Measurements from ENCODE around the gene ARHGAP32. TPM values are rescaled to one million over a fixed set of nuclear protein-coding genes. Genes with fewer than 3 reads are reported as not detected.

The ARHGAP32 gene
- 10 to 100 TPM; 17.2 to 19.6 (median 18.0) TPM for polyA plus RNA-seq (ENCODE audit: insufficient read length in 3 of 3)
- long read RNA-seq, donor 1, result 0 reads
- long read RNA-seq, donor 2, partial matches to known transcripts, result 9 of 9 reads
- long read RNA-seq, donor 2, other reads (novel, unspliced or antisense), result 0 of 9 reads
- long read RNA-seq, donor 3, partial matches to known transcripts, result 10 of 11 reads
- long read RNA-seq, donor 3, other reads (novel, unspliced or antisense), result 0 of 11 reads
- long read RNA-seq, donor 4, partial matches to known transcripts, result 11 of 11 reads
- long read RNA-seq, donor 4, other reads (novel, unspliced or antisense), result 0 of 11 reads
- long read RNA-seq, donor 5, result 0 reads
- long read RNA-seq, donor 6, result 0 reads
- long read RNA-seq, donor 7, partial matches to known transcripts, result 13 of 13 reads
- long read RNA-seq, donor 7, other reads (novel, unspliced or antisense), result 0 of 13 reads
- long read RNA-seq, donor 8, partial matches to known transcripts, result 8 of 8 reads
- long read RNA-seq, donor 8, other reads (novel, unspliced or antisense), result 0 of 8 reads
- long read RNA-seq, donor 9, result 0 reads
- long read RNA-seq, donor 10, partial matches to known transcripts, result 7 of 7 reads
- long read RNA-seq, donor 10, other reads (novel, unspliced or antisense), result 0 of 7 reads
- long read RNA-seq, donor 11, partial matches to known transcripts, result 15 of 15 reads
- long read RNA-seq, donor 11, other reads (novel, unspliced or antisense), result 0 of 15 reads
- long read RNA-seq, donor 12, result 0 reads
- long read RNA-seq, donor 13, result 0 reads
- long read RNA-seq, donor 14, result 0 reads
- long read RNA-seq, donor 15, partial matches to known transcripts, result 0 of 1 reads
- long read RNA-seq, donor 15, other reads (novel, unspliced or antisense), result 0 of 1 reads
- long read RNA-seq, donor 16, full-length matches to known transcripts, result 2 of 34 reads
- long read RNA-seq, donor 16, partial matches to known transcripts, result 32 of 34 reads
- long read RNA-seq, donor 16, other reads (novel, unspliced or antisense), result 0 of 34 reads

DNA sequence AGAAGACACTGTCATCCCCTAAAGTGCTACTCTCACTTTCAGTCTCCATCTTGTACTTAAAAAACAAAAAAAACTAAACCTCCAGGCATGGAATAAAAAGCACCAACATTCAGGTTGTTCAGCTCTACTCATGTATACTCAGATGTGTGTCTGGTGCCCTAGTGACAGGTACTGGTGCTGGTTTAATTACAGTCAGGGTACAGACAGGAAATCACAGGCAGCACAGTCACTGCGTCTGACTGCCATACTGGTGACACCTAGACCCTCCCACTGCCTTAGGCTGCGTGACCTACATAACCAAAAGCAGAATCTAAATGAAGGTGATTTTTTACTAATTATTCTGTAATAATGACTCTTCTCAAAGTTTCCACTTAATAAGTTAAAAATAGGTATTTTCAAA lies at the start of gene ARHGAP32:
Gene ARHGAP32, minus strand, starts transcription at position 176 of the 400 bp plus-strand sequence. Its CDS starts 127 bp downstream, at position 49.
- DNase-seq (ENCODE audit: extremely low read depth in 1 of 11, low read depth in 9 of 11, low spot score in 4 of 11), result no peak

GRCh38 chr11:129239207-129239606 lies 47.1 kb upstream of the ARHGAP32 start:
- DNase-seq (ENCODE audit: extremely low read depth in 1 of 11, low read depth in 9 of 11, low spot score in 4 of 11), result no peak

- no peak for DNase-seq (ENCODE audit: extremely low read depth in 1 of 11, low read depth in 9 of 11, low spot score in 4 of 11)
Measured at GRCh38 chr11:129237880-129238638, 45.9 kb upstream of the ARHGAP32 start.

DNA sequence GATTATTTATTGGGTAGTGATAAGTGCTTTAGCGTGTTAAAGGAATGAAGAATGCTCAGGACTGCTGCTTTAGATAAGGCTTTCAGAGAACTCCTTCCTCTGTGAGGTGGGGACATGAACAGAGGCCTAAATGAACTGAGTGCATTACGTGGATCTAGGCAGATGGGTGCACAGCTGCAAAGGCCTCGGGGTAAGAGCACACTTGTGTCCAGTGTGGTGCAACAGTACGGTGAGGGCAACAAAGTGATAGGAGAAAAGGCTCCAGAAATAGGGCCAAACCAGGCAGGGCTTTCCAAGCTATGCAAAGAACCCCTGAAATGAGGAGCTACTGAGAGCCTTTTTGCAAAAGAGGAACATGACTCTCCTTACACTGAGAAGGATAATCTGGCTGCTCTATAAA lies 45.3 kb upstream of the ARHGAP32 start:
- DNase-seq (ENCODE audit: extremely low read depth in 1 of 11, low read depth in 9 of 11, low spot score in 4 of 11), result no peak

DNA sequence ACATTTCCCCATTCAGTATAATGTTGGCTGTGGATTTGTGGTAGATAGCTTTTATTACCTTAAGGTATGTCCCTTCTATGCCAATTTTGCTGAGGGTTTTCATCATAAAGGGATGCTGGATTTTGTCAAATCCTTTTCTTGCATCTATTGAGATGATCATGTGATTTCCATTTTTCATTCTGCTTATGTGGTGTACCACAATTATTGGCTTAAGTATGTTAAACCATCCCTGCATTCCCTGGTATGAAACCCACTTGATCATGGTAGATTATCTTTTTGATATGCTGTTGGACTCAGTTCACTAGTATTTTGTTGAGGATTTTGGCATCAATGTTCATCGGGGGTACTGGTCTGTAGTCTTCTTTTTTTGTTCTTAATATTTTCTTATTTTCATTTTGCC lies 44.7 kb upstream of the ARHGAP32 start:
- DNase-seq (ENCODE audit: extremely low read depth in 1 of 11, low read depth in 9 of 11, low spot score in 4 of 11), result no peak

DNA sequence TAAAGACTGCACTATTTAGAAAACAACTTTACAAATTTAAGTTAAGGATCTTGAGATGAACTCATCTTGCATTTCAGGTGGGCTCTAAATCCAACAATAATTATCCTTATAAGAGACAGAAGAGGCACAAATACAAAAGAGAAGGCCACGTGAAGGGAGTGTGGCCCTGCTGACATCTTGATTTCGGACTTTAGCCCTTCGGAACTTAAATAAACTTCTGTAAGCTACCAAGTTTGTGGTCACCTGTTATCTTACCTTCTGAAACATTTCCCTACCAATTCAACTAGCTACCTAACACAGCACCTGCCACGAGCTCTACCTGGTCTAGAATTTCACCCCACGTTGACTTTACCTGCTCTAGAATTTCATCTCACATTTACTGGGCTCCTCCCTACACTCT lies 42.9 kb upstream of the ARHGAP32 start:
- no peak for DNase-seq (ENCODE audit: extremely low read depth in 1 of 11, low read depth in 9 of 11, low spot score in 4 of 11)

- DNase-seq (ENCODE audit: extremely low read depth in 1 of 11, low read depth in 9 of 11, low spot score in 4 of 11), result peak in 3 of 11 donors; percentile 5 to 9 (median 9)
Measured at GRCh38 chr11:129230006-129230405, 37.9 kb upstream of the ARHGAP32 start.

DNA sequence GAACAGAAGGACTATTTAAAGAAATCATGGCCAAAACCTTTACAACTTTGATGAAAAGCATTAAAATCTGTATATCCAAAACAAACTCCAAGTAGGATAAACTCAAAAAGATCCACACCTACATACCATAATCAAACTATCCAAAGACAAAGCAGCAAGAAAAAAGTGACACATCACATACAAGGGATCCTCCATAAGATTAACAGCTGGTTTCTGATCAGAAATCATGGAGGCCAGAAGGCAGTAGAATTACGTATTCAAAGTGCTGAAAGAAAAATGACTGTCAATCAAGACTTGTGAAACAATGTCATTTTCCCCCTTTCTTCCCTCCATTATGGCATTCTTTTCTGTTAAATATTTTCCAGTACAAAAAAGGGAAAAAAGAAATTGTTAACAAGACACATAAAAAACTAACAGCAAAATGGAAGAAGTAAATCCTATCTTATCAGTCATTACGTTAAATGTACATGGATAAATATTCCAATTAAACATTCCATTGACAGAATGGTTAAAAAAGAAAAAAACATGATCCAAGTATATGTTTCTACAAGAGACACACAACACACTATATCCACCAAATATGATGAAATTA lies 34.2 kb upstream of the ARHGAP32 start:
- no peak for DNase-seq (ENCODE audit: extremely low read depth in 1 of 11, low read depth in 9 of 11, low spot score in 4 of 11)

DNA sequence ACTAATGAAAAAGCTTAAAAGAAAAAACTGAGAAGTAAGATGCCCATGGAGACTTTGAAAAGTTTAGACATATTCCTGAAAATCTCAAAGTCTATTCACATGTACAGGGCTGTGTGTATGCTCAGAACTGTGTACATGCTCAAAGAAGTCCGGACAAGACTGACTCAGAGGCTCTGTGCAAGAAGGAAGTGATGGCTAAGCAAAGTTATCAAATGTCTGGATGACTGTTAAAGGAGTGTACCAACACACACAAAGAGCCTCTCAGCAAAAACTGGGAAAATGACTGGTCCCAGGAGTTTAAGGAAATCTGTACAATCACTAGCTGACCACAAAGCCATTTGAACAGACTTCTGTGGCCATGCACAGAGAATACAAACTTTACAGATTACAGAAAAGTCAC lies 33.1 kb upstream of the ARHGAP32 start:
- DNase-seq (ENCODE audit: extremely low read depth in 1 of 11, low read depth in 9 of 11, low spot score in 4 of 11), result no peak

DNA sequence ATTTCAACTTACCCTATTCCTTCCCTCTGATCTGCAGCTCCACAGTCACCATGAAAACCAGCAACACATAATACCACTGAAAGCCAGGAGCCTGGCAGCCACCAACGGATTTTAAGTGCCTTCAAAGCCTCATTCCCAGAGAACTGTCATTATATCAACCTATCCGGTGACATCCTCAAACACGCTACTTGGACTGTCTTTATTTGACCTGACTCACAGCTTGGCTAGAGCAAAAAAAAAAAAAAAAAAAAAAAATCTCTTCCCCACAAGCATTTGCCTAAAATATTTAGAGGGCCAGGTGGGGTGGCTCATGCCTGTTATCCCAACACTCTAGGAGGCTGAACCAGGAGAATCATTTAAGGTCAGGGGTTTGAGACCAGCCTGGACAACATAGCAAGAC lies 32.4 kb upstream of the ARHGAP32 start:
- no peak for DNase-seq (ENCODE audit: extremely low read depth in 1 of 11, low read depth in 9 of 11, low spot score in 4 of 11)

GRCh38 chr11:129223701-129224149 lies 31.6 kb upstream of the ARHGAP32 start:
- DNase-seq (ENCODE audit: extremely low read depth in 1 of 11, low read depth in 9 of 11, low spot score in 4 of 11), result no peak

DNA sequence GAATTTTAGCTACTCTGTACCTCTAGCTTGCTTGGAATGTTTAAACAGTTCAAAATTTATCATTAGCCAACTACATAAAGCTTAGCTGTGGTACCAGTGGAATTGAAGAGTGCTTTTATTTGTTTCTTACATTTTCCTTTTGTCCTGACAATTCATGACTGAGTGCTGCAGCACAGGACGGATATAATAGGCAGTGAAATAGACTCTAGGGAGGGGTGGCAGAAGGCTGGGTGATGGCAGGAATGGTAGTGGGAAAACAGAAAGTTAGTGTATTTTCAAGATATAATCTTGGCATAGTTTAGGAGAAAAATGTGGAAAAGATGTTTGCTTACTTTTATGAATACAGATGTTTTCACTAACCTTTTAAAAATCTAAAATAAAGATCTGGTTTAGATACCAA lies 31.1 kb upstream of the ARHGAP32 start:
- no peak for DNase-seq (ENCODE audit: extremely low read depth in 1 of 11, low read depth in 9 of 11, low spot score in 4 of 11)

DNA sequence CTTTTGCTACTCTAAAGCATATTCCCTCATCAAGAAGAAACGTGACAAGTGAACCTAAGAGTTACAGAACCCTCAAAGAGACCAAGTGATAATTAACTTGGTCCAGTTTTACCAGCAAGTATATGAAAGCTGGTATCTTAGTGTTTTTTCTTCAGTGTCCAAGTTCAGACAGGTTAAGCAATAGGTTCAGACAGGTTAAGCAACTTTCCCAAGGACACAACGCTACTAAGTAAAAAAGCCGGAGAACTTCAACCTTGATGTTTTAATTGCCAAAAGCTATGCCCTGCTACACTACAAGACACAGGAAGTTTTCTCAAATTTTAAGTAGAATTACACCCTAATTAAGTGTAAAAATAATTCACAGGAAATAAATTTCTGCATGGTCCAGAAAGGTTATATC lies 30.0 kb upstream of the ARHGAP32 start:
- DNase-seq (ENCODE audit: extremely low read depth in 1 of 11, low read depth in 9 of 11, low spot score in 4 of 11), result no peak

DNA sequence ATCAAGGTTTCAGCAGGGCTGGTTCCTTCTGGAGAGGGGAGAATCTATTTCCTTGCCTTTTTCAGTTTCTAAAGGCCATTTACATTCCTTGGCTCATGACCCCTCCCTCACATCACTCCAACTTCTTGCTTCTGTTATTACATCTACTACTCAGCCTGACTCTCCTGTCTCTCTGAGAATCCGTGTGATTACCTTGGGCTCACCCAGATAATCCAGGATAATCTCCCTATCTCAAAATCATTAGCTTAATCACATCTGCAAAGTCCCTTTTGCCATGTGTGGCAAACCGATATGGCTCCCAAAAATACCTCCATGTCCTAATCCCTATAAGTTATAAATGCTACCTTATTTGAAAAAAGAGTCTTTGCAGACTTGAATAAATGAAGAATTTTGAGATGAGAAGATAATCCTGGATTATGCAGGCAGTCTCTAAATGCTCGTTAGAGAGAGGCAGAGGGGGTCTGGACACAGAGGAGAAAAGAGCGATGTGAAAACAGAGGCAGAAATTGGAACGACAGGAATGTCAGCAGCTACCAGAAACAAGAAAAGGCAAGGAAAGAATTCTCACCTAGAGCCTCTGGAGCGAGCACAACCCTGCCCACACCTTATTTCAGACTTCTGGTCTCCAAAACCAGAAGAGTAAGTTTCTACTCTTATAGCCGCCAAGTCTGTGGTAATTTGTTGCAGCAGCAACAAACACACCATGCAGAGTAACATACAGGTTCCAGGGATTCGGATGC lies 23.6 kb upstream of the ARHGAP32 start:
- no peak for DNase-seq (ENCODE audit: extremely low read depth in 1 of 11, low read depth in 9 of 11, low spot score in 4 of 11)

DNA sequence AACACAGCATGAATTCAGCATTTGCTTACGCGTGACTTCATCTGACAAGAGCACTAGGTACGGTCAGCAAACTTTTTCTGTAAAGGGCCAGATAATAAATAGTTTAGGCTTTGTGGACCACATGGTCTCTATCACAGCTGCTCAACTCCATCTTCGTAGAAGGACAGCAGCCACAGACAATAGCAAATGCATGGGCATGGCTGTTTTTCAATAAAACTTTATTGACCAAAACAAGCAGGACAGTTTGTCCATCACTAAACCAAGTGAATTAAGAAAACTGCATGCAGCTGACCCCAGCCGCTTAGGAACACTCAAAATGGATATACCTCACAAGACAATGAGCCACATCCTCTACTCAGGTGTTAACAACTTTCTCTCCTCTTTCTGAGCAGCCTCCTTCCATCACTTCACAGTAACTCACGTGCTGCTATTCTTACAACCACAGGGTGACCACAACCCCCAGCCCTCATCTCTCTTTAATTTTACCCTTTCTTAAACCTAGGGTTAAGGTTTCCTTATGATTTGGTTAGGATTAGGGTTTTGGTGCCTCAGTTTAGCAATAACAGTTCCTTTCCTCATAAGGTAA lies 22.7 kb upstream of the ARHGAP32 start:
- no peak for DNase-seq (ENCODE audit: extremely low read depth in 1 of 11, low read depth in 9 of 11, low spot score in 4 of 11)

DNA sequence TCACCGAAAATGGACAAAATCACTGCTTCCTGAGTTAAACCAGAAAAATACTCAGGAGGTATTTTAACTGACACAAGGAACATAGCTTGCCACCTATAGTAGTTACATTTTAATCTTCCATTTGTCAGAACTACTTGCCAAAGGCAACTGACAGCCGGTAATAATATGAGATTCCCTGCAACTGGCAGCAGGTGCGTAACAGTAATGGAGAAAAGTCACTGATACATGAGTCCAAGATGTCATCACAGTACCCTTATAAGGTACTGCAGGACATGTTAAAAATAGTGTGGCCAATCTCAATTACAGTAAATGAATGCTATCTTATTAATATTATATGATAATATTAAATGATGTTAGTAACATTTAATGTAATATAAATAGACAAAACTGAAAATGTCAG lies 21.1 kb upstream of the ARHGAP32 start:
- no peak for DNase-seq (ENCODE audit: extremely low read depth in 1 of 11, low read depth in 9 of 11, low spot score in 4 of 11)

- no peak for DNase-seq (ENCODE audit: extremely low read depth in 1 of 11, low read depth in 9 of 11, low spot score in 4 of 11)
Measured at GRCh38 chr11:129211397-129211796, 19.3 kb upstream of the ARHGAP32 start.

DNA sequence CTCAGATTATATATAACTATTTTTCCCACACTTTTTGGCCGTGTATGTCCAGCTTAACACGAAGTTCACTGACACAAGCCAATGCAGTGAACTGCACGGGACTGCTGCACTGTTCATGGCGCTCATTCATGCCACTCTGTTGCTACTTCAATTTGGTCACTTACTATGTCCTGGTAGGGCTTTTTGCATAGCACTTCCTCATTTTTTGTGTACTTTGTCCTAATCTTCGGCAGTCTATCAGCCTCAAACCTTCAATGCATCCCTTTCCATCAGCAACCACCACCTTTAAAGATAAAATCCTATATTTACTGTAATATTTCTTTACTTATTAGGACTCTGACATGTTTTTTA lies 18.7 kb upstream of the ARHGAP32 start:
- DNase-seq (ENCODE audit: extremely low read depth in 1 of 11, low read depth in 9 of 11, low spot score in 4 of 11), result no peak
